AG04449 (cell line): Measurements from ENCODE around the gene RTN4RL2.
"Not testable (repeated sequence)": the region's sequence is repeated elsewhere in the genome, so short reads cannot be mapped to it uniquely, and the experiment has no call there.

ENCODE experiments used
- CTCF ChIA-PET: fragments of 350-600 bp; formaldehyde crosslinking; extraction: SDS; loops from one replicate; lab custom pipeline; 2021; ENCODE audit warnings: antibody characterized with exemption; lab: Yijun Ruan, JAX
- POLR2A ChIA-PET: fragments of 400-600, 350-600 bp; formaldehyde crosslinking; extraction: SDS; loops from one replicate; lab custom pipeline; 2020; ENCODE audit warnings: antibody characterized with exemption, inconsistent platforms; lab: Yijun Ruan, JAX
- DNase-seq: peaks from one replicate; pipeline ENCODE4 v3.0.0-alpha.2; 2010; ENCODE audit warnings: low read depth, low spot score
- H3K4me3 ChIP-seq: 2 replicates; pipeline ENCODE4 v1.5.1; 2011; ENCODE audit warnings: low read depth, mild to moderate bottlenecking, control low read depth, low read length
- TF ChIP-seq, protein P1 (sequence below): IDR thresholded peaks from one replicate; pipeline ENCODE4 v1.5.1; 2011; ENCODE audit warnings: mild to moderate bottlenecking, moderate library complexity, low read length, control low read depth, inconsistent platforms; ENCODE audit not compliant: insufficient read depth; ENCODE audit errors: missing control alignments

The RTN4RL2 gene

DNA sequence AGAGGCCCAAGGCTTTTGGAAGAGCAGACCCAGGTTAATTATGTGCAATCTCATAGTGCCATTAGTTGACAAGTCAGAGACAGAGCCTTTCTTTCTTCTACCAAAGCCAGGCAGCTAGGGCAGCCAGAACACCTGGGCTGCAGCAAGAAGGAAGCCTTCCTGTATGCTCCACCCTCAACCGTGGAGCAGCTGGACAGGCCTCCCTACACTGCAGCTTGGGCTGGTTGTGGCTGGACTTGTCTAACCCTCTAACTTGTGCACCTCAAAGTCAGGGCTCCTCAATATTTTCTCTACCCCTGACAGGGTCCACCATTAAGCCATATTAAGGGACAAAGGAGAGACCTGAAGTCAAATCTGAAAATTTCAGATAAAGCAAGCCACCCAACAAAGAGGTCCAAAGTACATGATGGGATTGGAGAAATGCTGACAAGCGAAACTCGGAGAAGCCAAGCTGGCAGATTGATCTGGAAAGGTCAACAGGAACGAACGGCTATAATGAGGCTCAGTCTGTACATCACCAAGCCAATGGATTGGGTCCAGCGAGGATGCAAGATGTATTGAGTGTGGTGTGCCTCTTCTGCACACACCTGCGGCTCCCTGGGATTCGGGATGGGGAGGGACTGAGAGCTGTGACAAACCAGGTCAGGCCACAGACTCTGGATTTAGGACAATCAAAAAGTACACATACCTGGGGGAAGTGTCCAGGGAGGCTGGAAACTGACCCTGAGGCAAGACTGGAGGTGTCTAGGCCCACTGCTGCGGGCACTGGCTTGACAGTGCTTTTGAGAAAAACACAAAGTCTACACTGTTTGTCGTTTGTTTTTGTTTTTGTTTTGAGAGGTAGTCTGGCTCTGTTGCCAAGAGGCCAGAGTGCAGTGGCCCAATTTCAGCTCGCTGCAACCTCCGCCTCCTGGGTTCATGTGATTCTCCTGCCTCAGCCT is 21.7 kb upstream of the RTN4RL2 start:
- CTCF ChIA-PET, result interaction anchor here (1.2 to 12.3 kb wide), 3 partner anchors 12 to 202 kb away, joined by 3 to 134 read pairs (median 7); partner anchors contain the start of gene RTN4RL2
- H3K4me3 ChIP-seq, result no peak overlapping the region
- TF ChIP-seq, protein P1, sequence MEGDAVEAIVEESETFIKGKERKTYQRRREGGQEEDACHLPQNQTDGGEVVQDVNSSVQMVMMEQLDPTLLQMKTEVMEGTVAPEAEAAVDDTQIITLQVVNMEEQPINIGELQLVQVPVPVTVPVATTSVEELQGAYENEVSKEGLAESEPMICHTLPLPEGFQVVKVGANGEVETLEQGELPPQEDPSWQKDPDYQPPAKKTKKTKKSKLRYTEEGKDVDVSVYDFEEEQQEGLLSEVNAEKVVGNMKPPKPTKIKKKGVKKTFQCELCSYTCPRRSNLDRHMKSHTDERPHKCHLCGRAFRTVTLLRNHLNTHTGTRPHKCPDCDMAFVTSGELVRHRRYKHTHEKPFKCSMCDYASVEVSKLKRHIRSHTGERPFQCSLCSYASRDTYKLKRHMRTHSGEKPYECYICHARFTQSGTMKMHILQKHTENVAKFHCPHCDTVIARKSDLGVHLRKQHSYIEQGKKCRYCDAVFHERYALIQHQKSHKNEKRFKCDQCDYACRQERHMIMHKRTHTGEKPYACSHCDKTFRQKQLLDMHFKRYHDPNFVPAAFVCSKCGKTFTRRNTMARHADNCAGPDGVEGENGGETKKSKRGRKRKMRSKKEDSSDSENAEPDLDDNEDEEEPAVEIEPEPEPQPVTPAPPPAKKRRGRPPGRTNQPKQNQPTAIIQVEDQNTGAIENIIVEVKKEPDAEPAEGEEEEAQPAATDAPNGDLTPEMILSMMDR, result no peak
- no peak for DNase-seq
- POLR2A ChIA-PET, result no interaction called here

GRCh38 chr11:57439786-57440185 is 20.5 kb upstream of the RTN4RL2 start:
- H3K4me3 ChIP-seq, result no peak overlapping the region
- TF ChIP-seq, protein P1, result no peak
- ChIA-PET CTCF (interaction anchor here (1.6 to 12.3 kb wide), 2 partner anchors 17 to 128 kb away, joined by 5 to 134 read pairs; partner anchors contain the start of genes RTN4RL2 and UBE2L6), POLR2A (no interaction called here)
- DNase-seq, result no peak

- CTCF ChIA-PET, result interaction anchor here (1.1 to 12.3 kb wide), 6 partner anchors 16 to 127 kb away, joined by 3 to 134 read pairs (median 5); partner anchors contain the start of genes RTN4RL2 and UBE2L6
- DNase-seq, result no peak
- POLR2A ChIA-PET, result no interaction called here
- no peak overlapping the region for H3K4me3 ChIP-seq
- TF ChIP-seq, protein P1, result no peak
These were observed 19.4 kb upstream of the RTN4RL2 start for GRCh38 chr11:57440744-57441414.

DNA sequence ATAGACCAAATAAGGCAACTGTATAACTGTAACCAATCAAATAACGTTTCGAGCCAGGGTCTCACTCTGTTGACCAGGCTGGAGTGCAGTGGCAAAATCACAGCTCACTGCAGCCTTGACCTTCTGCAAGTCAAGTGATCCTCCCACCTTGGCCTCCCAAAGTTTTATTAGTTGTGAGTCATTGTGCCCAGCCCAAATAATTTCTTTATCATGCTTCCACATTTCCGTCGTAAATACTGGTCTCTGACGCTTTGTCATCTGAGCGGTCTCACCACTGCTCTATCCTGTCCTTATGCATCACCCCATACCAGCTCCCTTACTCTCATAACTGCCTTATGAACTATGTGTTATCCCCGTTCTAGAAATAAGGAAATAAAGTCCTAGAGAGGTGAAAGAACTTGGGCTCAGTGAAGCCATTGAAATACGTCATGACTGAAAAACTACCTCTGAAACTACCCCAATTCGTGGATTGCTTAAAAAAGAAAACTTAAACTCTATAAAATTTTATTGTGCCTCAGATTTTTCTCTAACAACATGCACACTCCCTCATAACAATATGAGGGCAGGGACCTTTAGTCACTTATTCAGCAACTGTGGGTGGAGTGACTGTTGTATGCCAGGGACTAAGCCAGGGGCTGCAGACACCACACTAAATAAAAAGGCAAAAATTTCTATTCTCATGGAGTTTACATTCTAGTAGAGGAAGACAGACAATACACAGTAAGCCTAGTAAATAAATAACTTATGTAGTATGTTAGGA is 15.8 kb upstream of the RTN4RL2 start:
- H3K4me3 ChIP-seq, result no peak overlapping the region
- TF ChIP-seq, protein P1, result no peak
- ChIA-PET CTCF (interaction anchor here (0.8 to 12.3 kb wide), 6 partner anchors 13 to 82 kb away, joined by 3 to 134 read pairs (median 5); partner anchors contain the start of gene RTN4RL2), POLR2A (no interaction called here)
- DNase-seq, result no peak

DNA sequence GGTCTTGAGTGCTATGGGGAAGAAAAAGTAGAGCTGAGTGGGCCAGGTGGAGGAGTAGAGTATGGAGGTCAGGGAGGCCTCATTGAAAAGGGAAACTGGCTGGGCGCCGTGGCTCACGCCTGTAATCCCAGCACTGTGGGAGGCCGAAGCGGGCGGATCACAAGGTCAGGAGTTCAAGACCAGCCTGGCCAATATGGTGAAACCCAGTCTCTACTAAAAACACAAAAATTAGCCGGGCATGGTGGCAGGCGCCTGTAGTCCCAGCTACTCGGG is 15.3 kb upstream of the RTN4RL2 start:
- DNase-seq, POLR2A ChIA-PET, H3K4me3 ChIP-seq: not testable (repeated sequence)
- CTCF ChIA-PET, result interaction anchor here (1.3 to 12.3 kb wide), 2 partner anchors 12 to 83 kb away, joined by 4 to 134 read pairs; partner anchors contain the start of gene RTN4RL2

GRCh38 chr11:57446055-57446454 is 14.3 kb upstream of the RTN4RL2 start:
- ChIA-PET CTCF (interaction anchor here (1.3 to 12.3 kb wide), 3 partner anchors 11 to 82 kb away, joined by 3 to 134 read pairs (median 4); partner anchors contain the start of gene RTN4RL2), POLR2A (no interaction called here)
- TF ChIP-seq, protein P1, result no peak
- DNase-seq, result no peak
- no peak overlapping the region for H3K4me3 ChIP-seq
